ENCODE measurements around the gene EXD2. TPM values are rescaled to one million over a fixed set of nuclear protein-coding genes. Genes with fewer than 3 reads are reported as not detected.

Gene EXD2
- total and polyA plus RNA-seq, 2 of the 13 experiments (the other 11 are each of a cell fraction or from before 2014, with no cell fraction given), result 9.5 to 15.1 TPM

- TF ChIP-seq TRAFD1 (CRISPR knock-in tag; IDR thresholded peaks at IDR 0.05; ENCODE audit: borderline replicate concordance) (no peak), ZNF709 (CRISPR knock-in tag; IDR thresholded peaks at IDR 0.05) (no peak), KDM4B (CRISPR knock-in tag; IDR thresholded peaks at IDR 0.05) (no peak), IRF1 (CRISPR knock-in tag; IDR thresholded peaks at IDR 0.05; ENCODE audit: low read depth) (no peak), ZNF18 (CRISPR knock-in tag; IDR thresholded peaks at IDR 0.05; ENCODE audit: insufficient replicate concordance) (no peak), XRCC5 (optimal IDR thresholded peaks at IDR 0.05; ENCODE audit: low read length) (peak; percentile 42), ZFP1 (CRISPR knock-in tag; IDR thresholded peaks at IDR 0.05) (no peak), PAX8 (CRISPR knock-in tag; IDR thresholded peaks at IDR 0.05; ENCODE audit: borderline replicate concordance) (0 out of 2 replicates have a peak, but pooled peaks have one; percentile 48), HMGXB4 (CRISPR knock-in tag; IDR thresholded peaks at IDR 0.05; ENCODE audit: borderline replicate concordance in 1 of 2, low read depth in 1 of 2) (peak in 1 of 2 experiments; percentile 62; a peak in 1 of 4 replicates), HNRNPK (IDR thresholded peaks at IDR 0.05; ENCODE audit: low read depth, low read length, poor library complexity, severe bottlenecking) (peak; percentile 85), MTA1 (CRISPR knock-in tag; IDR thresholded peaks at IDR 0.05; ENCODE audit: borderline replicate concordance) (0 out of 2 replicates have a peak, but pooled peaks have one; percentile 25), TFDP1 (CRISPR knock-in tag; IDR thresholded peaks at IDR 0.05; ENCODE audit: borderline replicate concordance) (peak; percentile 37; the same call in 1 of the 2 replicates), ZNF687 (CRISPR knock-in tag; IDR thresholded peaks at IDR 0.05) (peak; percentile 57), NFRKB (IDR thresholded peaks at IDR 0.05) (no peak), ZNF33A (CRISPR knock-in tag; IDR thresholded peaks at IDR 0.05; ENCODE audit: borderline replicate concordance) (no peak), SMAD1 (CRISPR knock-in tag; IDR thresholded peaks at IDR 0.05; ENCODE audit: borderline replicate concordance, low read depth) (no peak)
Observed at GRCh38 chr14:69259527-69260189, 68.4 kb downstream of the EXD2 start, which contains the start of gene GALNT16 (continued).

Measured in HepG2 (cell line).